Panc1 (cell line): ENCODE measurements around the gene ABCC4. TPM values are rescaled to one million over a fixed set of nuclear protein-coding genes. Genes with fewer than 3 reads are reported as not detected.
"Not testable (repeated sequence)": the region's sequence is repeated elsewhere in the genome, so short reads cannot be mapped to it uniquely, and the experiment has no call there.

Source experiments
- ATAC-seq: fragments of 200-7000 bp; cut with Tn5 transposase; 2 replicates; pipeline ENCODE4 v1.9.1; 2020; ENCODE audit warnings: mild to moderate bottlenecking, moderate library complexity
- BruUV-seq: library from RNA; stranded (reverse); fragments of 400-500 nt; replicated peaks from 2 replicates; lab custom pipeline; 2021; lab: Mats Ljungman, UMichigan
- CTCF ChIA-PET: fragments of 300-600 bp; sonication (Branson Sonifier 250); formaldehyde crosslinking; loops from one replicate; lab custom pipeline; 2022; ENCODE audit warnings: antibody characterized with exemption; lab: Charles Lee
- POLR2A ChIA-PET: fragments of 300-600 bp; sonication (Branson Sonifier 250); formaldehyde crosslinking; loops from one replicate; lab custom pipeline; 2022; ENCODE audit warnings: antibody characterized with exemption; lab: Charles Lee
- DNase-seq: peaks from one replicate; pipeline ENCODE4 v3.0.0-alpha.2; 2010; ENCODE audit warnings: low read depth, low spot score
- H3K27ac ChIP-seq: 2 replicates; pipeline ENCODE4 v1.5.1; 2011; ENCODE audit warnings: mild to moderate bottlenecking, low read length, inconsistent platforms
- H3K27me3 ChIP-seq: fragments of 200-500 bp; sonication (Bioruptor generic); 2 replicates; pipeline ENCODE4 v1.6.0; 2014; ENCODE audit warnings: low read length, inconsistent platforms; ENCODE audit not compliant: control insufficient read depth, insufficient read depth
- H3K36me3 ChIP-seq: fragments of 200-500 bp; sonication (Bioruptor generic); 2 replicates; pipeline ENCODE4 v1.5.1; 2014; ENCODE audit warnings: inconsistent platforms, mild to moderate bottlenecking, low read length, moderate library complexity; ENCODE audit not compliant: control insufficient read depth, insufficient read depth
- H3K4me1 ChIP-seq: 2 replicates; pipeline ENCODE4 v1.5.1; 2011; ENCODE audit warnings: inconsistent platforms, mild to moderate bottlenecking, low read length, moderate library complexity; ENCODE audit not compliant: control insufficient read depth, insufficient read depth
- H3K4me3 ChIP-seq, 2 experiments: 2 replicates each; pipeline ENCODE4 v1.5.1; 2011 to 2012; ENCODE audit warnings: low read depth in 2 of 2, low read length in 2 of 2, mild to moderate bottlenecking in 2 of 2, inconsistent platforms in 1 of 2, moderate library complexity in 1 of 2
- H3K9me3 ChIP-seq: fragments of 200-500 bp; sonication (Bioruptor generic); 2 replicates; pipeline ENCODE4 v1.5.1; 2014; ENCODE audit warnings: low read depth, mild to moderate bottlenecking, inconsistent platforms, low read length, moderate library complexity; ENCODE audit not compliant: control insufficient read depth, insufficient read depth
- CTCF ChIP-seq: fragments of 450-650 bp; IDR thresholded peaks from 2 replicates; pipeline ENCODE4 v1.5.1; 2017; ENCODE audit warnings: mild to moderate bottlenecking
- POLR2AphosphoS5 ChIP-seq: IDR thresholded peaks from 2 replicates; pipeline ENCODE4 v1.6.1; 2012; ENCODE audit warnings: mild to moderate bottlenecking, low read depth, low read length, moderate library complexity
- REST ChIP-seq, 2 experiments: IDR thresholded peaks; 2 replicates each; pipeline ENCODE4 v1.6.1; 2011 to 2012; ENCODE audit warnings: low read depth in 2 of 2, control low read depth in 1 of 2, low read length in 1 of 2, mild to moderate bottlenecking in 1 of 2, moderate library complexity in 1 of 2; ENCODE audit not compliant: insufficient read depth in 1 of 2
- SIN3A ChIP-seq: IDR thresholded peaks from 2 replicates; pipeline ENCODE4 v1.6.1; 2012; ENCODE audit warnings: low read depth, mild to moderate bottlenecking, low read length, moderate library complexity, borderline replicate concordance; ENCODE audit not compliant: insufficient read depth
- TCF7L2 ChIP-seq: IDR thresholded peaks from 2 replicates; pipeline ENCODE4 v1.6.1; 2011; ENCODE audit warnings: mild to moderate bottlenecking, low read depth, low read length, inconsistent platforms
- in situ Hi-C: cut with HindIII; loops from 2 replicates; pipeline ENCODE4 v1.10.0; 2016; ENCODE audit warnings: low sequenced_read_pairs, low pct_unique_long_range_greater_than_20kb
- intact Hi-C: fragments of 100-400 bp; cut with micrococcal nuclease; formaldehyde crosslinking; loops from one replicate; pipeline ENCODE4 v1.10.0; 2022; ENCODE audit not compliant: unreplicated experiment
- total RNA-seq: library from RNA; stranded (reverse); gene quantifications from one replicate; pipeline ENCODE4 v1.2.1, GENCODE V29; 2021; ENCODE audit not compliant: unreplicated experiment

ABCC4 gene
- total RNA-seq, 1 experiment from 2014 or later = 69.3 TPM

GRCh38 chr13:95204231-95204765 lies 97.0 kb downstream of the ABCC4 start:
- CTCF ChIA-PET = no interaction called here
- Histone ChIP-seq H3K4me3 (no peak overlapping the region), H3K9me3 (no peaks in the 10 kb centered on the region), H3K36me3 (peaks cover 3% of the 10 kb centered on the region; the same call in 1 of the 2 replicates), H3K4me1 (no peaks in the 10 kb centered on the region), H3K27ac (no peak overlapping the region), H3K27me3 (no peaks in the 10 kb centered on the region)
- DNase-seq (no peak), ATAC-seq (no peak)
- no peak for TF ChIP-seq POLR2AphosphoS5
- BruUV-seq = no TSS peak
- intact Hi-C loops = no loop called here
- in situ Hi-C loops = no loop called here
- POLR2A ChIA-PET = no interaction called here

- CTCF ChIA-PET = no interaction called here
- POLR2A ChIA-PET = no interaction called here
- ATAC-seq (no peak), DNase-seq (no peak)
- Histone ChIP-seq H3K4me3 (no peak overlapping the region), H3K36me3 (peaks cover 3% of the 10 kb centered on the region; the same call in 1 of the 2 replicates), H3K27me3 (no peaks in the 10 kb centered on the region), H3K4me1 (no peaks in the 10 kb centered on the region), H3K9me3 (no peaks in the 10 kb centered on the region), H3K27ac (no peak overlapping the region)
- no TSS peak for BruUV-seq
- in situ Hi-C loops = no loop called here
- intact Hi-C loops = no loop called here
- TF ChIP-seq SIN3A (no peak), TCF7L2 (no peak), REST (IDR thresholded peaks at IDR 0.05; ENCODE audit: insufficient read depth in 1 of 2, low read depth in 2 of 2, low read length in 1 of 2) (no peak), CTCF (no peak), POLR2AphosphoS5 (no peak)
These were observed 99.2 kb downstream of the ABCC4 start for GRCh38 chr13:95201814-95202651.

GRCh38 chr13:95200386-95200957 lies 100.8 kb downstream of the ABCC4 start:
- H3K27me3 ChIP-seq, H3K9me3 ChIP-seq, DNase-seq, POLR2A ChIA-PET, in situ Hi-C loops, BruUV-seq, H3K27ac ChIP-seq, ATAC-seq, intact Hi-C loops, CTCF ChIA-PET, H3K4me1 ChIP-seq, H3K36me3 ChIP-seq, H3K4me3 ChIP-seq: not testable (repeated sequence)
